Hematopoietic multipotent progenitor cell treated with erythropoietin and hydrocortisone succinate and interleukin-3 and kit ligand, for 15 days (in vitro differentiated cells): Measurements from ENCODE around the gene MRPS31.
"Not testable (repeated sequence)": the region's sequence is repeated elsewhere in the genome, so short reads cannot be mapped to it uniquely, and the experiment has no call there.

Source experiments
- DNase-seq: peaks from one replicate; pipeline ENCODE4 v3.0.0-alpha.2; 2015; ENCODE audit warnings: low spot score

Gene MRPS31

GRCh38 chr13:40789275-40790153 lies 18.5 kb upstream of the MRPS31 start, which contains the start of gene SLC25A15:
TSS of gene SLC25A15 (plus strand) at chr13:40789611. CDS start at chr13:40793227, 3,616 bp downstream.
- peak; percentile 67 for DNase-seq

GRCh38 chr13:40788540-40789274 lies 17.7 kb upstream of the MRPS31 start:
- DNase-seq, result not testable (repeated sequence)

- no peak for DNase-seq
Observed at GRCh38 chr13:40787062-40787461, 16.1 kb upstream of the MRPS31 start.

- no peak for DNase-seq
Observed at GRCh38 chr13:40786568-40786996, 15.6 kb upstream of the MRPS31 start.

- no peak for DNase-seq
Observed at GRCh38 chr13:40784540-40784939, 13.6 kb upstream of the MRPS31 start.

- DNase-seq, result not testable (repeated sequence)
Observed at GRCh38 chr13:40782971-40783370, 12.0 kb upstream of the MRPS31 start.

- no peak for DNase-seq
Observed at GRCh38 chr13:40781717-40782116, 10.7 kb upstream of the MRPS31 start.

- DNase-seq, result no peak
Observed at GRCh38 chr13:40780822-40781401, 9.9 kb upstream of the MRPS31 start.

GRCh38 chr13:40779796-40780285 lies 8.9 kb upstream of the MRPS31 start:
- DNase-seq, result no peak

GRCh38 chr13:40779049-40779448 lies 8.1 kb upstream of the MRPS31 start:
- no peak for DNase-seq

GRCh38 chr13:40777809-40778175 lies 6.8 kb upstream of the MRPS31 start:
- DNase-seq, result no peak

GRCh38 chr13:40777166-40777808 lies 6.3 kb upstream of the MRPS31 start:
- DNase-seq, result peak; percentile 78

- peak; percentile 12 for DNase-seq
Observed at GRCh38 chr13:40776681-40777165, 5.7 kb upstream of the MRPS31 start.

- no peak for DNase-seq
Observed at GRCh38 chr13:40776232-40776631, 5.2 kb upstream of the MRPS31 start.

- DNase-seq, result no peak
Observed at GRCh38 chr13:40774672-40775071, 3.7 kb upstream of the MRPS31 start.

- DNase-seq, result no peak
Observed at GRCh38 chr13:40772765-40773473, 1.9 kb upstream of the MRPS31 start.

GRCh38 chr13:40770609-40770933 lies 419 bp downstream of the MRPS31 start:
- no peak for DNase-seq

- DNase-seq, result no peak
Observed at GRCh38 chr13:40769970-40770369, 1.0 kb downstream of the MRPS31 start.

- no peak for DNase-seq
Observed at GRCh38 chr13:40765602-40766001, 5.4 kb downstream of the MRPS31 start.

GRCh38 chr13:40764587-40765403 lies 6.2 kb downstream of the MRPS31 start:
- no peak for DNase-seq
